Measurements from ENCODE around the gene ARHGAP32.

Gene ARHGAP32

DNA sequence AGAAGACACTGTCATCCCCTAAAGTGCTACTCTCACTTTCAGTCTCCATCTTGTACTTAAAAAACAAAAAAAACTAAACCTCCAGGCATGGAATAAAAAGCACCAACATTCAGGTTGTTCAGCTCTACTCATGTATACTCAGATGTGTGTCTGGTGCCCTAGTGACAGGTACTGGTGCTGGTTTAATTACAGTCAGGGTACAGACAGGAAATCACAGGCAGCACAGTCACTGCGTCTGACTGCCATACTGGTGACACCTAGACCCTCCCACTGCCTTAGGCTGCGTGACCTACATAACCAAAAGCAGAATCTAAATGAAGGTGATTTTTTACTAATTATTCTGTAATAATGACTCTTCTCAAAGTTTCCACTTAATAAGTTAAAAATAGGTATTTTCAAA lies at the start of gene ARHGAP32:
TSS of gene ARHGAP32 (minus strand) at position 176 of the 400 bp plus-strand sequence. CDS start at position 49, 127 bp downstream.
- peak; percentile 15 for DNase-seq

DNA sequence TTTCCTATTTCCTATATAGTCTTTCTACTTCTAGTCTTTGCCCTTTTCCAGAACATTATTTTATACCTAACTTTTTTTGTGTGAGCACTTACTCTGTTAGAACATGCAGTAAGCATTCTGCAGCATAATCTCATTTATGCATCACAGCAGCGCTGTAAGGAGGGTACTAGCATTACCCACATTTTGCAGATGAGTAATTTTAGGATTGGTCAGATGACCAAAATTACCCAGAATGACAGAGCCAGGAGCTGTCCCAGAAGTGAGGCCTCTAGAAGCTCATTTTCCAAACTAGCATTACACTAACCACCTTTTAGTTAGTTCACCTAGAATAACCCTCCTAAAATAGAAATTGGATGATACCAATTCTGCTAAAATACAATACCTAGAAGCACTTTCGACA lies 47.1 kb upstream of the ARHGAP32 start:
- DNase-seq: no peak

DNA sequence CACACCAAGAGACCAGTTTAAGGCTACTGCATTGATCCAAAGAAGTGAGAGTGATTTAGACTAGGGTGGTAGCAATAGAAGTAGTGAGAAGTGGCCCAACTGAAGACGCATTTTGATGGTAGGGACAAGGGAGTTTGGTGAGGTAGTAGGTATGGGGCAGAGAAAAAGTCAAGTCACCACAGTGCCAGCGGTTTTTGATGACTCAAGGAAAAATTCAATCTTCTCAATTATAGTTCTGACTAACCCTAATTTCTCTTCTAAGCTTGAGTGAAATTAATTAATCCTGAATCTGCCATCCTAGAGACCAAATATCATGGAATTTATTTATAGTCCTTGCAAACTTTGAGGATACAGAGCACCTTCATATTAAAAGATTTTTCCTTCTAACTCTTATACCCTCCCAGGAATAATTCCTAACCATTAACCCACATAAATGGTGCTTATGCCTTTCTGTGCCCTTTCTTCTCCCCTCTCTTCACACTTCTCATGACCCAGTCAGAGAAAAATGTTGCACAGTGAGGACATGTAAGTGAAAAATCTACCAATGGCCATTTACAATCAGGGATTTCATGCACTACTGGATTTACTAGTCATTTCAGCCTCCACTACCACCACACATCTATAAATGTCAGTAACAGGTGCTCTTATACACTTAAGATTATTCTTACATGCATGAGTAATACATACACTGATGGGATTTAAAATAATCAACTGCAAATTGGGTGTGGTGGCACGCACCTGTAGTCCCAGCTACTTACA lies 45.9 kb upstream of the ARHGAP32 start:
- no peak for DNase-seq

DNA sequence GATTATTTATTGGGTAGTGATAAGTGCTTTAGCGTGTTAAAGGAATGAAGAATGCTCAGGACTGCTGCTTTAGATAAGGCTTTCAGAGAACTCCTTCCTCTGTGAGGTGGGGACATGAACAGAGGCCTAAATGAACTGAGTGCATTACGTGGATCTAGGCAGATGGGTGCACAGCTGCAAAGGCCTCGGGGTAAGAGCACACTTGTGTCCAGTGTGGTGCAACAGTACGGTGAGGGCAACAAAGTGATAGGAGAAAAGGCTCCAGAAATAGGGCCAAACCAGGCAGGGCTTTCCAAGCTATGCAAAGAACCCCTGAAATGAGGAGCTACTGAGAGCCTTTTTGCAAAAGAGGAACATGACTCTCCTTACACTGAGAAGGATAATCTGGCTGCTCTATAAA lies 45.3 kb upstream of the ARHGAP32 start:
- DNase-seq: no peak

DNA sequence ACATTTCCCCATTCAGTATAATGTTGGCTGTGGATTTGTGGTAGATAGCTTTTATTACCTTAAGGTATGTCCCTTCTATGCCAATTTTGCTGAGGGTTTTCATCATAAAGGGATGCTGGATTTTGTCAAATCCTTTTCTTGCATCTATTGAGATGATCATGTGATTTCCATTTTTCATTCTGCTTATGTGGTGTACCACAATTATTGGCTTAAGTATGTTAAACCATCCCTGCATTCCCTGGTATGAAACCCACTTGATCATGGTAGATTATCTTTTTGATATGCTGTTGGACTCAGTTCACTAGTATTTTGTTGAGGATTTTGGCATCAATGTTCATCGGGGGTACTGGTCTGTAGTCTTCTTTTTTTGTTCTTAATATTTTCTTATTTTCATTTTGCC lies 44.7 kb upstream of the ARHGAP32 start:
- no peak for DNase-seq

DNA sequence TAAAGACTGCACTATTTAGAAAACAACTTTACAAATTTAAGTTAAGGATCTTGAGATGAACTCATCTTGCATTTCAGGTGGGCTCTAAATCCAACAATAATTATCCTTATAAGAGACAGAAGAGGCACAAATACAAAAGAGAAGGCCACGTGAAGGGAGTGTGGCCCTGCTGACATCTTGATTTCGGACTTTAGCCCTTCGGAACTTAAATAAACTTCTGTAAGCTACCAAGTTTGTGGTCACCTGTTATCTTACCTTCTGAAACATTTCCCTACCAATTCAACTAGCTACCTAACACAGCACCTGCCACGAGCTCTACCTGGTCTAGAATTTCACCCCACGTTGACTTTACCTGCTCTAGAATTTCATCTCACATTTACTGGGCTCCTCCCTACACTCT lies 42.9 kb upstream of the ARHGAP32 start:
- DNase-seq: no peak

DNA sequence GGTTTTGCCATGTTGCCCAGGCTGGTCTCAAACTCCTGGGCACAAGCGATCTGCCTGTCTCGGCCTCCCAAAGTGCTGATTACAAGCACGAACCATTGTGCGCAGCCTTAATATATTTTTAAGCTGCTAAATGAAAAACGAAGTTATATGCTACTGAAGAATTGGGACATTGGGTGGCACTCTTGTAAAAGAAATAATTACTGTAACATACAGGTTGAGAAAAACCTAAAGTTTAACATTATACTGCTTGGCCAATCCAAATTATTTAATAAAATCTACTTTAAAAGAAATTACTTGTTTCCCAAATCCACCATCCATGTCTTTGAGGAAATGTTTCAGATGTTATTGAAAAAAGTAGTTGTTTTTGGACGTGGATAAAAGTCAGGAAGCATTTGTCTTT lies 37.9 kb upstream of the ARHGAP32 start:
- no peak for DNase-seq

DNA sequence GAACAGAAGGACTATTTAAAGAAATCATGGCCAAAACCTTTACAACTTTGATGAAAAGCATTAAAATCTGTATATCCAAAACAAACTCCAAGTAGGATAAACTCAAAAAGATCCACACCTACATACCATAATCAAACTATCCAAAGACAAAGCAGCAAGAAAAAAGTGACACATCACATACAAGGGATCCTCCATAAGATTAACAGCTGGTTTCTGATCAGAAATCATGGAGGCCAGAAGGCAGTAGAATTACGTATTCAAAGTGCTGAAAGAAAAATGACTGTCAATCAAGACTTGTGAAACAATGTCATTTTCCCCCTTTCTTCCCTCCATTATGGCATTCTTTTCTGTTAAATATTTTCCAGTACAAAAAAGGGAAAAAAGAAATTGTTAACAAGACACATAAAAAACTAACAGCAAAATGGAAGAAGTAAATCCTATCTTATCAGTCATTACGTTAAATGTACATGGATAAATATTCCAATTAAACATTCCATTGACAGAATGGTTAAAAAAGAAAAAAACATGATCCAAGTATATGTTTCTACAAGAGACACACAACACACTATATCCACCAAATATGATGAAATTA lies 34.2 kb upstream of the ARHGAP32 start:
- DNase-seq: no peak

DNA sequence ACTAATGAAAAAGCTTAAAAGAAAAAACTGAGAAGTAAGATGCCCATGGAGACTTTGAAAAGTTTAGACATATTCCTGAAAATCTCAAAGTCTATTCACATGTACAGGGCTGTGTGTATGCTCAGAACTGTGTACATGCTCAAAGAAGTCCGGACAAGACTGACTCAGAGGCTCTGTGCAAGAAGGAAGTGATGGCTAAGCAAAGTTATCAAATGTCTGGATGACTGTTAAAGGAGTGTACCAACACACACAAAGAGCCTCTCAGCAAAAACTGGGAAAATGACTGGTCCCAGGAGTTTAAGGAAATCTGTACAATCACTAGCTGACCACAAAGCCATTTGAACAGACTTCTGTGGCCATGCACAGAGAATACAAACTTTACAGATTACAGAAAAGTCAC lies 33.1 kb upstream of the ARHGAP32 start:
- DNase-seq: no peak

DNA sequence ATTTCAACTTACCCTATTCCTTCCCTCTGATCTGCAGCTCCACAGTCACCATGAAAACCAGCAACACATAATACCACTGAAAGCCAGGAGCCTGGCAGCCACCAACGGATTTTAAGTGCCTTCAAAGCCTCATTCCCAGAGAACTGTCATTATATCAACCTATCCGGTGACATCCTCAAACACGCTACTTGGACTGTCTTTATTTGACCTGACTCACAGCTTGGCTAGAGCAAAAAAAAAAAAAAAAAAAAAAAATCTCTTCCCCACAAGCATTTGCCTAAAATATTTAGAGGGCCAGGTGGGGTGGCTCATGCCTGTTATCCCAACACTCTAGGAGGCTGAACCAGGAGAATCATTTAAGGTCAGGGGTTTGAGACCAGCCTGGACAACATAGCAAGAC lies 32.4 kb upstream of the ARHGAP32 start:
- DNase-seq: no peak

DNA sequence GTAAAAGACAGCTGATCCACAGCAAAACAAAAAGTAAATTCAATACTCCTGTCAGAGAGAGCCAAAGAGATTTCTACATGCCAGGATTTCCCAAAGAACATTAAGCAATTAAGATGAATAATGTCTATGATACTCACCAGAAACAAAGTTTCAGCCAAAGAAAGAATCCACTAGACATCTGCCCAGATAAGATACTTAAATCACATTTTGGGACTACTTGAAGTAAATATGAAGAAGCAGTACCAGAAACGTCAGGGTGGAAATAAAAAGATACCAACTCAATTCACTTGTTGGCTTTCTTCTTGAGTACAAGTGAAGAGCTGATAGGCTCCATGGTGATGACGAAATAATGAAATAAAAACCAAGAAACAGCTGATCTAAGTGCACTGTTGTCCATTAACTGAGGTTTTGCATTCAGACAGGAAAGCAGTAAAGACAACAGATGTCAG lies 31.6 kb upstream of the ARHGAP32 start:
- no peak for DNase-seq

DNA sequence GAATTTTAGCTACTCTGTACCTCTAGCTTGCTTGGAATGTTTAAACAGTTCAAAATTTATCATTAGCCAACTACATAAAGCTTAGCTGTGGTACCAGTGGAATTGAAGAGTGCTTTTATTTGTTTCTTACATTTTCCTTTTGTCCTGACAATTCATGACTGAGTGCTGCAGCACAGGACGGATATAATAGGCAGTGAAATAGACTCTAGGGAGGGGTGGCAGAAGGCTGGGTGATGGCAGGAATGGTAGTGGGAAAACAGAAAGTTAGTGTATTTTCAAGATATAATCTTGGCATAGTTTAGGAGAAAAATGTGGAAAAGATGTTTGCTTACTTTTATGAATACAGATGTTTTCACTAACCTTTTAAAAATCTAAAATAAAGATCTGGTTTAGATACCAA lies 31.1 kb upstream of the ARHGAP32 start:
- DNase-seq: no peak

DNA sequence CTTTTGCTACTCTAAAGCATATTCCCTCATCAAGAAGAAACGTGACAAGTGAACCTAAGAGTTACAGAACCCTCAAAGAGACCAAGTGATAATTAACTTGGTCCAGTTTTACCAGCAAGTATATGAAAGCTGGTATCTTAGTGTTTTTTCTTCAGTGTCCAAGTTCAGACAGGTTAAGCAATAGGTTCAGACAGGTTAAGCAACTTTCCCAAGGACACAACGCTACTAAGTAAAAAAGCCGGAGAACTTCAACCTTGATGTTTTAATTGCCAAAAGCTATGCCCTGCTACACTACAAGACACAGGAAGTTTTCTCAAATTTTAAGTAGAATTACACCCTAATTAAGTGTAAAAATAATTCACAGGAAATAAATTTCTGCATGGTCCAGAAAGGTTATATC lies 30.0 kb upstream of the ARHGAP32 start:
- no peak for DNase-seq

DNA sequence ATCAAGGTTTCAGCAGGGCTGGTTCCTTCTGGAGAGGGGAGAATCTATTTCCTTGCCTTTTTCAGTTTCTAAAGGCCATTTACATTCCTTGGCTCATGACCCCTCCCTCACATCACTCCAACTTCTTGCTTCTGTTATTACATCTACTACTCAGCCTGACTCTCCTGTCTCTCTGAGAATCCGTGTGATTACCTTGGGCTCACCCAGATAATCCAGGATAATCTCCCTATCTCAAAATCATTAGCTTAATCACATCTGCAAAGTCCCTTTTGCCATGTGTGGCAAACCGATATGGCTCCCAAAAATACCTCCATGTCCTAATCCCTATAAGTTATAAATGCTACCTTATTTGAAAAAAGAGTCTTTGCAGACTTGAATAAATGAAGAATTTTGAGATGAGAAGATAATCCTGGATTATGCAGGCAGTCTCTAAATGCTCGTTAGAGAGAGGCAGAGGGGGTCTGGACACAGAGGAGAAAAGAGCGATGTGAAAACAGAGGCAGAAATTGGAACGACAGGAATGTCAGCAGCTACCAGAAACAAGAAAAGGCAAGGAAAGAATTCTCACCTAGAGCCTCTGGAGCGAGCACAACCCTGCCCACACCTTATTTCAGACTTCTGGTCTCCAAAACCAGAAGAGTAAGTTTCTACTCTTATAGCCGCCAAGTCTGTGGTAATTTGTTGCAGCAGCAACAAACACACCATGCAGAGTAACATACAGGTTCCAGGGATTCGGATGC lies 23.6 kb upstream of the ARHGAP32 start:
- no peak for DNase-seq

DNA sequence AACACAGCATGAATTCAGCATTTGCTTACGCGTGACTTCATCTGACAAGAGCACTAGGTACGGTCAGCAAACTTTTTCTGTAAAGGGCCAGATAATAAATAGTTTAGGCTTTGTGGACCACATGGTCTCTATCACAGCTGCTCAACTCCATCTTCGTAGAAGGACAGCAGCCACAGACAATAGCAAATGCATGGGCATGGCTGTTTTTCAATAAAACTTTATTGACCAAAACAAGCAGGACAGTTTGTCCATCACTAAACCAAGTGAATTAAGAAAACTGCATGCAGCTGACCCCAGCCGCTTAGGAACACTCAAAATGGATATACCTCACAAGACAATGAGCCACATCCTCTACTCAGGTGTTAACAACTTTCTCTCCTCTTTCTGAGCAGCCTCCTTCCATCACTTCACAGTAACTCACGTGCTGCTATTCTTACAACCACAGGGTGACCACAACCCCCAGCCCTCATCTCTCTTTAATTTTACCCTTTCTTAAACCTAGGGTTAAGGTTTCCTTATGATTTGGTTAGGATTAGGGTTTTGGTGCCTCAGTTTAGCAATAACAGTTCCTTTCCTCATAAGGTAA lies 22.7 kb upstream of the ARHGAP32 start:
- no peak for DNase-seq

DNA sequence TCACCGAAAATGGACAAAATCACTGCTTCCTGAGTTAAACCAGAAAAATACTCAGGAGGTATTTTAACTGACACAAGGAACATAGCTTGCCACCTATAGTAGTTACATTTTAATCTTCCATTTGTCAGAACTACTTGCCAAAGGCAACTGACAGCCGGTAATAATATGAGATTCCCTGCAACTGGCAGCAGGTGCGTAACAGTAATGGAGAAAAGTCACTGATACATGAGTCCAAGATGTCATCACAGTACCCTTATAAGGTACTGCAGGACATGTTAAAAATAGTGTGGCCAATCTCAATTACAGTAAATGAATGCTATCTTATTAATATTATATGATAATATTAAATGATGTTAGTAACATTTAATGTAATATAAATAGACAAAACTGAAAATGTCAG lies 21.1 kb upstream of the ARHGAP32 start:
- no peak for DNase-seq

DNA sequence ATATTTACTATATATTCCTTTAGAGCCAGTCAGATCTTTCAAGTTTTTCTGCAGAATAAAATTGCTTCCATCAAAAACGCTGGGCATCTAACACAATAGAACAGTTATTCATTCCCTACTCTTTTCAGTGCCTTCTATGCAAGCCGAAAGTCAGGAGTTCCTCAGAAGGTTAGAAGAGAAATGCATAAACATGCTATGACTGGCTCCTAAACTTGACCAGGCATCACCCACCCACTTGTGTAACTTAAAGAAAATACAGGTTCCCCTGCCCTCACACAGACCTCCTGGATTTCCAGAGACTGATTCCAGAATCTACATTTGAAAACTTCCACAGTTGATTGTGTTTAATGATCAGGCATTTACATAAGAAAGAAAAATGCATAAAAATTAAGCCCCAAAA lies 19.3 kb upstream of the ARHGAP32 start:
- DNase-seq: no peak

DNA sequence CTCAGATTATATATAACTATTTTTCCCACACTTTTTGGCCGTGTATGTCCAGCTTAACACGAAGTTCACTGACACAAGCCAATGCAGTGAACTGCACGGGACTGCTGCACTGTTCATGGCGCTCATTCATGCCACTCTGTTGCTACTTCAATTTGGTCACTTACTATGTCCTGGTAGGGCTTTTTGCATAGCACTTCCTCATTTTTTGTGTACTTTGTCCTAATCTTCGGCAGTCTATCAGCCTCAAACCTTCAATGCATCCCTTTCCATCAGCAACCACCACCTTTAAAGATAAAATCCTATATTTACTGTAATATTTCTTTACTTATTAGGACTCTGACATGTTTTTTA lies 18.7 kb upstream of the ARHGAP32 start:
- no peak for DNase-seq

DNA sequence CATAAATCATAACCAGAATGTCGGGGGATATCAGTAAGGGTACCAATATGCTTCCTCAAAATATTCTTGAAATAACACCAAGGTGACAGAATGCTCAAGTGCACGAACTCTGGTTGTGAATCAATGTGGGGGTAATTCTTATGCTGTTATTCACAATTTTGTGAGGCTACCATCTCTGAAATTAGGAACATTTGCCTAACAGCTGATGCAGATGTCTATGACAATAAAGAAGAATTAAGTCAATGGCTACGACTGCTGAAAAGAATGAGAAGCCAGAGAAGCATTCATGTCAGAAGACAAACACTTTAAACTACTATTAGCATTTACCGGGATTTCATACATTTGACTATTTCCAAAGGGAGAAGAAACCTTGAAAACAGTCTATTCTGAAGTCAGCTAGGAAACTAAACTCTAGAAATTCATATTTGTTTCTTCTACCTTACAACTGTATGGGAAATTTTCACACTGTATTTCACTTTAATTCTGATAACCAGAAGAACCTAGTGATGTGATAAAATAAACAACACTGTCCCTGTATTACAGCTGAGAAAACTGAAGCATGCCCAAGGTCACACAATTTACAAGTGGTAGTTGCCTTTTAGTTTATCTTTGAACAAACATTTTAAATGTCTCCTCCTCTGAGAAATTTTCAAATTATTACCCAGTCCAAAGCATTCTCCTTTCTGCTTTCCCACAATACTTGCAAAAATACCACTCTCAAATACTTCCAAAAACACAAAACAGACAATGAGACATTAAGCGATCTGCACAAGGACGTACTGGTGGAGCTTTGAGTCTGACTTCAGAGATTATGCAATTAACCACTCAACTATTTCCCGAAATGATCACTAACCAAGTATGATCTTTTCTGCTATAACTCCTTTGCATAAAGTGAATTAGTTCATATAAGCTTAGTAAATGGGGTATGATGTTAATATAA lies 18.0 kb upstream of the ARHGAP32 start:
- no peak for DNase-seq

DNA sequence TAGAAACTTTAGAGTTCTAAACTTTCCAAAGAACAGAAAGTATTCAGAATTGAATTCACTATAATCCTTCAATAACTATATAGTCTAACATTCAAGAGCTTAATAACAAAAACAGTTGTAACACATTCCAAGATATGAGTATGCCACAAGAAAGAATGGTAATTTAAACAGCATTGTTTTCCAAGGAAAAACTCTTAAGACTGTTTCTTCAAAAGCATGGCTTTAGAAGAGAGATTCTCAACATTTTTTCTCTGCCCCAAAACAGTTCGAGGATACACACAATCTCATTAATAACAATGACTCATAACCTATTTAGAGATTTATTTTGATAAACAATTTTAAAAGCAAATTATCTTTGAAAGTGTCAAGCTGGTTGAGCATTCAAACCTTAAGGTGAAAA lies 16.7 kb upstream of the ARHGAP32 start:
- DNase-seq: no peak

DNA sequence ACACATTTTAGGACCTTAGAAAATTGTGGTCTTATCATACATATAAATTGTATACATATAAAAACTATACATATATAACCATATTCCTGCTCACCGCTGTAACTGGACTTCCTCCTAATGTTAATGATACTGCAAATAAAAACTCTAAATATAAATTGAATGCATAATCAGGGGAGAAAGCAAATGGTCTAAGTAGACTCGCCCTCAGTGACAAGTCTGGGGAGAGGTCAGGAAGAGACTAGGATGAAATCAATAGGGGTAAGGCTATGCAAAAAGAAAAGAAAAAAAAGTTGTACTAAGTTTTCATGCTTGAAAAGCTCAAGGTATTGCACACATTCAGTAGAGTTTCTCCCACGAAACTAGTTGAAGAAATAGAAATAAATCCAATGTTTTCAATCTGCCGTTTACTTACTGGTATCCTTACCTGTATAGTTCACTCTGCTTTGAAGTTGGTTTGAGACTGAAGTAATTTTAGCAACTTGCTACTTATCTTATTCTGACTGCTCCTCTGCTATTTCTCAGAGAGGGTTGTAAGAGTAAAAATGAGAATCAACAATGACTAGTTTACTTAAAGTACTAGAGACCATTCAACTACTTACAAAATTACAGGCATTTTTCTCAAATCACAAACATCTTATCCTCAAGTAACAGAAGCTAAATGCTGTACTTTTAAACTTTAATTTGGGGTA lies 12.2 kb upstream of the ARHGAP32 start:
- DNase-seq: no peak

DNA sequence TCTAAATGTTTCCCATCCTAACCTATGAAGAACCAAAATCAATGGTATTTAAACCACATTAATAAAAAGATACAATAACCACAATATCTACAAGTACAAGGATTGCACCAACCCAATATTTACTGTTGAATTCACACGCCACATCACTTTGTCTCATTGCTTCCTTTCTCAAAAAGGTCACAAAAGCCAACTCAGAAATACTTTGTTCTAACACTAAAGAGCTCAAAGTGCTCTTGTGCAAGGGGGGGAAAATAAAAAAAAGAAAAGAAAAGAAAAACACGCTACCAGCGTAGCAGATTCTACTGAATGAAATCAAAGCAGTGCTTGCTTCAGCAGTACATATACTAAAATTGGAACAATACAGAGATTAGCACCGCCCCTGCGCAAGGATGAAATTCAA lies 10.5 kb upstream of the ARHGAP32 start:
- no peak for DNase-seq
